NK-92 (cell line): ENCODE results near the gene ADCY2.
"Not testable (repeated sequence)": the region's sequence is repeated elsewhere in the genome, so short reads cannot be mapped to it uniquely, and the experiment has no call there.

Experiments used
- DNase-seq: peaks from one replicate; lab custom pipeline; 2025; ENCODE audit not compliant: unreplicated experiment; lab: John Stamatoyannopoulos, UW

Gene ADCY2

DNA sequence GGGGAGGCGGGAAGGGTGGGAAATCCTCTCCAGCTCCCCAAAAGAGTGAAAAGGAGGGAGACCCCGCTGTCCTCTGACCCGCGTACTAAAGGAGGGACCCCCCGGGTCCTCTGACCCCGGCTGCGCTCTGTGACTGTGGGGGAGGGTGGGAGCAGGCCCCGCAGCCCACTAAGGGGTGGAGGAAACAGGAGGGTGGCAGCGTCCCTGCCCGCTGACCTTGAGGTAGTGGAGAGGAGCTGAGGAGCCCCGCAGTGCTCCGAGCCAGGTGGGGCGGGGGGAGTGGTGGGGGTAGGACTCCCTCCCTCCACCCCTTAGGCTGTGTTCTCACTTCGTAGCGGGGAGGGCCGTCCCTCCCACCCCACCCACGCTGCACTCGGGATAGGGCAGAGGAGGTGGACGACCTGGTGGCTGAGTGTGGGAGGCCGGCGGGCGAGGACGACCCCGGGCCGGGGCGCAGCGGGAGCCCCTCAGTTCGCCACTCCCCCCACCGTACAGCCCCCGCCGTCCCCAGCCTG lies 449 bp upstream of the ADCY2 start:
- no peak for DNase-seq

DNA sequence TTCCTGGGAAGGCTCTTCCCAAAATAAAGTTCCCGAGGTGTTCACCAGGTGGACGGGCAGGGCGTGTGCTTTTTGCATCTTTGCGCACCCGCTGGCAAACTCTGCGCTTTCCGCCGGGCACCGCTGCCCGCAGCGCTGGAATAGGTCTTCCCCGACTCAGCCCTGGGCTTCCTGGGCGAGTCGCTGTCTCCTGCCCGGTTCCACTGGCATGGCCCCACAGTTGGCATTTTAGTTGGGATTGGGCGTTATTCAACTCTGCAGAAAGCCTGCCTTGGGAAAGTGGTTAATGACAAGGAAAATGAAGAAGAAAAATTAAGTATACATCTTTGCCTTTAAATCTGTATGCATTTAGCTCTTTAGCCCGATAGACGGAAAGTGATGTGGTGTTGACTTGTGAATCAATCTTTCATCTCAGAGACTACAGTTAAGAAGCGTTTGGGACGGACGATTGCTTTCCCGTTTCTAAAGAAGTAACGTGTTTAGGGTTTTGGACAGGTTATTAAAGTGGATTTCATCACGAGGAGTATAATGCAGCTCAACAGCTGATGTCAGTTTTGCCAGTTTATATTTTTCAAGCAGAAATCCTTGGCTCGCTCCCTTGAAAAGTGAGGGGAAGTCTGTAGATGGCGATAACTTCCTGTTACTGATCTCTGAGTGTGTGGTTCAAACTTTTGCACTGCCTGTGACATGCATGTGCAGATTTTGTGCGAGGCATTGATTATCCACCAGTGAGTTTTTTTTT lies 946 bp downstream of the ADCY2 start:
- DNase-seq: no peak

GRCh38 chr5:7397937-7398336 lies 2.0 kb downstream of the ADCY2 start:
- DNase-seq: no peak

DNA sequence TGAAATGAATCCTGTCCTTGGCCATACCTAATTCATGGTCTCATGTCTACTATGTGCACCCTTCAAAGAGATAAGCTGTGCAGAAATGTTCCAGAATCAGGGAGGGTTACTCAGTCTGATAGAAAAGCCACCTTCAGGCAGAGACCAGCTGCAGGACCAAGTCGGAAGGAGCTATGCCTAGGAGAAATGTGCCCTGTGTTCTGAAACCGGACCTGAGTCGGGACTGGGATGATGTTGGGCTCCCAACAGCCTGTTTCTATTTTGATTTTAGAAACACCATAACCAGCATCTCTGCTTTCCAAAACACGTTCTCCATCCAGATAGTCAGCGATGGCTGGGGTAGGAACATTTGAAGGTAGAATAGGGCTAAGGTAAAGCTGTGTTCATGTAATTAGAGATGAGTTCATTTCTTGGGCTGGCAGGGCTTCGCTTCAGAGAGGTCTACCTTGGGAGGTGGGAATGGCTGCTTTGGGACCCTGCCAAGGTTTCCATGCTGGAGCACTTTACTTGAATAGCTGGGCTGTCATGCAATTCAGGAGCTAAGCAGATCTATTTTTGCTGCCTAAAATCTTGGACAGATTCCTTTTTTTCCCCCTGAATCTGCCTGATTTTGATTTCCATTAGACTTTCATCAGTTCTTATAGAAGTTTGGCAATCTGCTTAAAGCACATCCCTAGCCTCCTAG lies 2.8 kb downstream of the ADCY2 start:
- no peak for DNase-seq

DNA sequence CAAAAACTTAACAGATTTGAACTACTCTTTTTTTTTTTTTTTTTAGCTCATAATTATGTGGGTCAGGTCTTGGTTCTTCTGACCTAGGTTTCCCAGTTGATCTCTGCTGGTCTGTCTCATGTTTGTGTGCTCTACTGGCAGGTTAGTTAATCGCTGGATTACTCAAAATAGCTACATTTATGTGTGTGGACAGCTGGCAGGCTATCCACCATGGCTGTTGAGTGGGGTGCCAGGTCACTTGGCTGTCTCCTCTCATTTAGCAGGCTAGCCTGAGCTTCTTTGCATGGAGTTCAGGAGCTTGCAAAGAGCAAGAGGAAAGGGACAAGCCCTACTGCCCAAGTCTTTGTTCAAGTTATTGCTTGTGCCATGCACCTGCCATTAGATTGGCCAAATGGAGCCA lies 9.3 kb downstream of the ADCY2 start:
- no peak for DNase-seq

GRCh38 chr5:7410936-7411511 lies 15.1 kb downstream of the ADCY2 start:
- no peak for DNase-seq

DNA sequence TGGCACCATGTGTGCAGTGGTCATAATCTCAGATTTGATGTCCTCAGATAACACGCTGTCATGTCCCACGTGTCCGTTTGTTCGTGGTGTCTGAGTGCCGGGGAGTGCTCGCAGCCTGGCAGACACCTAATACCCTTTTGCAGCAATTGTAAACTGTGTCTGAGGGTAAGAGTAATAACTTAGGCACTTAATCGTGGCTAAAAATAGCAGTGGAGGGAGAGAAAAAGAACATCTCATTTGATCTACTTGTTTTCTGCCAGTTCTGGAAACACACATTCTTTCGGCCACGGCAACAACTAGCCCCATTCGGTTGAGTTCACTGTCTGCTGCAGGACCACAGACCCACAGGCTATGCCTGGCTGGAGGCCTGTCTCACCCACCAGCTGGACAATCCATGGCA lies 16.5 kb downstream of the ADCY2 start:
- DNase-seq: no peak

DNA sequence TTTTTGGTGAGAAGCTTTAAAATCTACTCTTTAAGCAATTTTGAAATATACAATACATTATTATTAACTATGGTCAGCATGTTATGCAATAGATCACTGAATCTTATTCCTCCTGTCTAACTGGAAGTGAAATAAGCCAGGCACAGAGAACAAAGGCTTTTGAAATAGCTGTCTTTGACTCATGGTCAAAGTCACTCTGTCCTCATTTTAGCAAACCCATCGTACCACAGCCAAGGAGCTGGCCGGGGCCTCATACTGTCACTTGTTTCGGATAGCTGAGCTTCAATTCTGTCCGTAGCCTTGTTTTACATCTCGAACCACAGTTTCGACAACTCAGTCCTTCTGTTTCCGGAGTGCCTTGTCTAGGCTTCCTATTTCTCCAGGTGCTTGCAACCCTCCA lies 19.2 kb downstream of the ADCY2 start:
- no peak for DNase-seq

DNA sequence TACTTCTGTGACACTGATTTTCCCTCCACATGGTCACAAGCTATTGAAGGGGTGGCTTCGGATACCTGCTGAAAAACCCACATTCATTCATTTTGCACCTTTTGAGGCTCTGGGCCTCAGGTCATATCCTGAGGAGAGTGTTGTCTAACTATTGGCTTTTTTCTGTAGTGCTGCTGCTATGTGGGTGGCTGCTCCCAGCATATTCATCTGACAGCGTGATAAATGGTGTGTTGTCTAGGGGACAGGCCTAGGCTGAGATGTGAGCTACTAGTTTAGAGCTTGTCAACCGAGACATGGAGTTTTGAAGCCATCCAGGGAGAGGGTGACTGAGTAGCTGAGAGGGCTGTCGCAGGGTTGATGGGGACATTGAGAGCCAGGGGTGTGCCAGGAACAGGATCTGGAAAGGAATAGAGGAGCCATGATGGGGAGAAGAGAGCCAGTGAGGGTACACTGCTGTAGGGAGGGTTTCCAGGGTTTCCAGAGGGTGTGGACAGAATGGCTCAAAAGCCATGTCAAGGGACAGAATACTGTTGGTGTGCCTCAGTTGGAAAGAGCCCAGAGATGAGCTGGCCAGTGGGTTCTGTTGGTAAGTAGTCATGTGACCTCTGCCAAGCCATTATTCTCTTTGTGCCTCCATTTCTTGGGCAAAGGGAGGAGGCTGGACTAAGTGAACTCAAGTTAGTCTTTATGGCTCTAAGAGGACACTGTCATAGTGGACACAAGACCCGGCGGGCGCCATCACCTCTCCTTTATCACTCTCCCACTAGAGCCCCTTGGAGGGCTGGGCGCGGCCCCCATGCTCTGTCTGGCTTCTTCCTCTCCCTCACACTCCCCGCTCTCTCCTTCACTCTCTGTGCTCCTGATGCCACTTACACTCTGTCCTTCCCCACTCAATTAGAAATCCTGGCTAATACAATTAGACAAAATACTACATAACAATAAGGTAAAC lies 19.9 kb downstream of the ADCY2 start:
- DNase-seq: no peak

GRCh38 chr5:7418276-7418675 lies 22.3 kb downstream of the ADCY2 start:
- no peak for DNase-seq

DNA sequence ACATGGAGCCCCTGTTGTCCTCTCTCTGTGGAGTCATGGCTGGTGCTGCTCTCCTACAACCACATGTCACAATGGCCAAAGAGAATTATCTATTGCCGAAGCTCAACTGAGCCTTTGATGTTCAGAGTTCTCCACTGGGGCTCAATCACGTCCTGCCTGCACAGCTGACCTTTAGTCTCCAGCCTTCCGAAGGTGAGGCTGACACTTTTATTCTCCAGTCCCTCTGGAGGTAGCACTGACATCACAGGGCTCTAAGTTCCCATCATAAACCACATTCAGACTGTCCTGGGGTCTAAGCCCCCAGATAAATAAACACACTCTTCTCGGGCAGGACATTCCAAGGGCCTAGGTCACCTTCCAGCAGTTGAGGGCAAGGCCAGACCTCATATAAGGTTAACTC lies 23.4 kb downstream of the ADCY2 start:
- no peak for DNase-seq

- DNase-seq: no peak
Observed at GRCh38 chr5:7419846-7420245, 23.9 kb downstream of the ADCY2 start.

DNA sequence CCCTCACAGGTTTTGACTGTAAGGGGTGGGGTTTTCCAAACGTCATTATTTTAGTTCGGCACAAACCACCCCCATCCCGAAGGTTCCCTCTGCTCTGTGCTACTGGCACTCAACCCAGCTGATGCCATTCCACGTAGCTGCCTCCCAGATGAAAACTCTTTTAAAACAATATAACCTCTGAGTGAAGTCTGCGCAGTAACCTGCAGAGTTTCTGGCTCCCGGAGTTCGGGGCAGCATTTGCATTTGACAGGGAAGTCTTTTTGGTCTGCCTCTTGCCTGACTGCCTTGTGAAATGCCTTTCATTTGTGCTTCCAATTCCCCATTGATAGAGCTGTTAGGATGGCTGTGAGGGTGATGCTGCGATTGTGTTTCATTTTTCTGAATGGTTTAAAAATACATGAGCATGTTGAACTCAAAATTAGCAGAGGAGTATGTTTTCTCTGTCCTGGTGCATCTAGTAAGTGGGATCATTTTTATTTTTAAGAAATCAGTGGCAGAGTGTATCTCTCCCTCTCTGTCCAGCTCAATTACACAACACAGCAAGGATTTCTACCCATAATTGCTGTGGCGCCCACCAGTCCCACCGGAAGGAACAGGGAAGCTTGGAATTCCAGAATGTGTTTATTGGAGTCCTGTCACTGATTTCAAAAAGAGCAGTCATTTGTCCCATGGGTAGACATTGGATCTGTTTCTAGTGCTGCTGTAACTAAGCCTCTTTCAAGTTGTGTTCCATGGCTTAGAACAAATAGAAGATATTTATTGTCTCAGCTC lies 24.8 kb downstream of the ADCY2 start:
- DNase-seq: no peak

GRCh38 chr5:7422316-7423106 lies 26.6 kb downstream of the ADCY2 start:
- no peak for DNase-seq

DNA sequence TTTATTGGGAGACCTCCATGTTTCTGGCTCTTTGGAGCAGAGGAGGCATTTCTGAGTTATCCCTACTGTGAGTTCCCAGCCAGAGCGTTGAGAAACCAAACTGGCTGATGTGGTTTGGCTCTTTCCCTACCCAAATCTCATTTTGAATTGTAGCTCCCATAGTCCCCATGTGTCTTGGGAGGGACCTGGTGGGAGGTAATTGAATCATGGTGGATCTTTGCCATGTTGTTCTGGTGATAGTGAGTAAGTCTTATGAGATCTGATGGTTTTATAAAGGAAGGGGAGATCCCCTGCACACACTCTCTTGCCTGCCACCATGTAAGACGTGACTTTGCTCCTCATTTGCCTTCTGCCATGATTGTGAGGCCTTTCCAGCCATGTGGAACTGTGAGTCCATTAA lies 27.3 kb downstream of the ADCY2 start:
- DNase-seq: not testable (repeated sequence)

DNA sequence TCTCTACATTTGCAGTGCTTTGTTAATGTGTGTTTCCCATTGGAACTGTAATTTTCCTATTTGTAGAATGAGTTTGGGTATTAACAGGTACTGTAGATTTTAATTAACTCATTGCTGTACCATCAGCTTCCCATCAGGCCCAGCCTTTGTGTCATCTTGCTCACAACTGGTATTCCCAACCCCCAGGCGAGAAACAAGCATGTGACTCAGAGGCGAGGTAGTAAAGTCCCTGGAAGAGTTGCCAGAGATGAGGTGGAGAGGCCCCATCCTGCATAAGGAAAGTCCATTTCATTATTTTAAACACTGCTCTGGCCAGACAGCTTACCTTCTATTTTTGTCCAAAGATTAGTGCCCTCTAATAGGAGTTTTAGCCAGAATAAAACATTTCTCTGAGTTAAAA lies 29.9 kb downstream of the ADCY2 start:
- DNase-seq: no peak

DNA sequence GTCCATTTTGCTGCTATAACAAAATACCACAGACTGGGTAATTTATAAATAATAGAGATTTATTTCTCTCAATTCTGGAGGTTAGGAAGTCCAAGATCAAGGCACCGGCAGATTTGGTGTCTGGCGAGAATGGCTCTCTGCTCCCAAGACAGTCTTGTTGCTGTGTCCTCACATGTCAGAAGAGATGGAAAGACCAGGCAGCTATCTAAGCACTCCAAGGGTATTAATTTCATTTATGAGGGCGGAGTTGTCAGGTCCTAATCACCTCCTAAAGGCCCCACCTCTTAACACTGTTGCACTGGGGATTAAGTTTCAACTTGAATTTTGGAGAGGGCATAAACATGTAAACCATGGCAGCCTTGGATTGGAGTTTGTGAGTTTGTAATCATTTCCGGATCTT lies 30.3 kb downstream of the ADCY2 start:
- DNase-seq: no peak

DNA sequence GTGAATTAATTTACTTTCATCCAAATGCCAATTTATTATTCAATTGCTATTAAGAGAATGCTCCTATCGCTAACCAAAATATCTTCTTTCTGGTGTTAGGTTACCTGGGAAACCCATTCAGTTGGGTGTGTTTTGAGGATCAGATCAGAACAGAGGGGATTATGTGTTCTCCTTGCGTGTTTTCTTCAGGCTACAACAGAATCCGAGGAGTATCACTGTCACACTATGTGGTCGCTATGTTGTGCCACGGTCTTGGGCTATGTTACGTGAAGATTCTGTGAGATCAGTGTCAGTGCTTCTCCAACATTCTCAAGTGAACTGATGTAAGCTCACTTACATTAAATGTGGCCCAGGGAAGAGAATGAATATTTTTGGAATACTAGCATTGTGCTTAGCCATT lies 39.0 kb downstream of the ADCY2 start:
- DNase-seq: no peak

DNA sequence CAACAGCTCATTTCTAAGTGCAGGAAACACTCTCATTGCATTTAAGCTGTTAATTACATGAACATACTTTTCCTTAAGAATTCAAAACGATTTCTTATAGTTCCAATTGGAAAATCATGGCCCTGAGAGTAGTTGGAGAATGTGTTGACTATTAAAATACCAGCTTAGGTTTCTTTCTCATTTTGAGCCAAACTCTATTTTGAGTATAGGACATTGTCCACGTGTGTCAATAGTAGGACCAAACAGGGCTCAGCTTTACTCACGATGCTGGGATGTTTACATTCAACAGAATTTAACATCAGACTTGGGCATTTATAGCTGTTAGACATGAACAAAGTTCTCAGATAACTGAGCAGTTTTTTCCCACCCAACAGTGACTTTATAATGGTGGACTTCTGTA lies 39.6 kb downstream of the ADCY2 start:
- DNase-seq: no peak

DNA sequence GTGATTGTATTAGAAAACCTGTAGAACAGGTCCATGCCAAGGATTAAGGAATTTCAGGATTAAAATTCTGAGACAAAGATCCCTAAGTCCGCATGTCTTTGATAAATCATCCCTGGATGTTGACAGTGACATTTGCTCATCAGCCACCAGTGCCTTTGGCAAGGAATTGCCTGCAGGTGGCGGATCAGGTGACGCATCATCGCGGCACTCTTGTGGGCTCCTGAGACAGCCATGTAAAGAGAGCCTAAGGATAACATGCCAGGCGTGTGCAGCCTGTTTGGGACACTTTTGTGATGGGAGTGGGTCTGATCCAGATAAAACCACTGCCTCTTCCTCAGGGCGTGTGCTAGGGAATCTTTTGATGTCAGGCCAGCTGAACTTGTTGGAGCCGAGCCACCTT lies 40.6 kb downstream of the ADCY2 start:
- no peak for DNase-seq
